ENCODE results near the gene OR5A1.

Gene OR5A1

GRCh38 chr11:59480359-59480758 lies 44.1 kb downstream of the OR5A1 start:
- ChIA-PET CTCF (no interaction called here), POLR2A (no interaction called here)
- H3K4me3 ChIP-seq (ENCODE audit: low read depth, low read length), result no peak overlapping the region
- TF ChIP-seq CTCF (IDR thresholded peaks at IDR 0.05; ENCODE audit: insufficient read depth, low read length, missing control alignments), result no peak
- DNase-seq (ENCODE audit: low read depth, low spot score), result no peak

Data from AG04449 (cell line).